GM12878 (cell line): ENCODE data around the gene MAPT. TPM values are rescaled to one million over a fixed set of nuclear protein-coding genes. Genes with fewer than 3 reads are reported as not detected.

Source experiments
- ATAC-seq: fragments of 200-7000 bp; cut with Tn5 transposase; 3 replicates; pipeline ENCODE4 v1.9.1; 2020; ENCODE audit warnings: mild to moderate bottlenecking, moderate library complexity
- BruUV-seq: library from RNA; stranded (reverse); fragments of 400-500 nt; replicated peaks from 2 replicates; lab custom pipeline; 2021; lab: Mats Ljungman, UMichigan
- CTCF ChIA-PET: fragments of 300-600 bp; sonication (Branson Sonifier 250); formaldehyde crosslinking; extraction: SDS; loops from one replicate; lab custom pipeline; 2021; ENCODE audit warnings: inconsistent platforms; lab: Yijun Ruan, JAX
- POLR2A ChIA-PET: fragments of 350-600 bp; formaldehyde crosslinking; extraction: SDS; loops from one replicate; lab custom pipeline; 2021; ENCODE audit warnings: inconsistent platforms; lab: Charles Lee
- RAD21 ChIA-PET: fragments of 300-600 bp; sonication (Branson Sonifier 250); formaldehyde crosslinking; loops from one replicate; lab custom pipeline; 2023; ENCODE audit warnings: antibody characterized with exemption; ENCODE audit not compliant: unreplicated experiment; lab: Charles Lee
- SMC1A ChIA-PET: fragments of 300-600 bp; sonication (Branson Sonifier 250); formaldehyde crosslinking; loops from one replicate; lab custom pipeline; 2023; ENCODE audit not compliant: unreplicated experiment, uncharacterized antibody; lab: Charles Lee
- DNase-seq: peaks from one replicate; pipeline ENCODE4 v3.0.0-alpha.2; 2011; ENCODE audit warnings: low read depth, low spot score
- FAIRE-seq: peaks from 3 replicates; lab custom pipeline; 2011; peaks lifted over from hg19 to GRCh38; lab: Jason Lieb, UNC
- H2AFZ ChIP-seq: 2 replicates; pipeline ENCODE4 v1.6.0; 2011; ENCODE audit warnings: low read depth, low read length, control low read depth; ENCODE audit not compliant: control insufficient read depth
- H3K27ac ChIP-seq: 2 replicates; pipeline ENCODE4 v1.5.1; 2011; ENCODE audit warnings: control low read depth; ENCODE audit not compliant: control insufficient read depth, insufficient read depth
- H3K27me3 ChIP-seq, 2 experiments: replicated peaks in 1 of 2; 2 replicates each; pipeline versions ENCODE4 v1.6.0 to v1.6.1; 2011; ENCODE audit warnings: low read length in 1 of 2; ENCODE audit not compliant: control insufficient read depth in 2 of 2, insufficient read depth in 2 of 2
- H3K36me3 ChIP-seq, 2 experiments: 2 replicates each; pipeline ENCODE4 v1.5.1; 2011; ENCODE audit warnings: low read length in 1 of 2; ENCODE audit not compliant: control insufficient read depth in 2 of 2, insufficient read depth in 2 of 2
- H3K4me1 ChIP-seq: 2 replicates; pipeline ENCODE4 v1.6.1; 2011; ENCODE audit warnings: mild to moderate bottlenecking, low read length, moderate library complexity, mixed read lengths; ENCODE audit not compliant: control insufficient read depth, insufficient read depth
- H3K4me2 ChIP-seq: 2 replicates; pipeline ENCODE4 v1.6.0; 2011; ENCODE audit warnings: control low read depth; ENCODE audit not compliant: control insufficient read depth, insufficient read depth
- H3K4me3 ChIP-seq: fragments of 200-600 bp; sonication (generic); 2 replicates; pipeline ENCODE4 v1.5.1; 2016
- H3K79me2 ChIP-seq: 2 replicates; pipeline ENCODE4 v1.6.0; 2011; ENCODE audit warnings: low read length; ENCODE audit not compliant: control insufficient read depth, insufficient read depth
- H3K9ac ChIP-seq: 2 replicates; pipeline ENCODE4 v1.8.0; 2011; ENCODE audit warnings: low read length, control low read depth, mixed read lengths; ENCODE audit not compliant: control insufficient read depth, insufficient read depth
- H3K9me3 ChIP-seq: replicated peaks from 3 replicates; pipeline ENCODE4 v1.5.1; 2011; ENCODE audit warnings: mild to moderate bottlenecking, low read length; ENCODE audit not compliant: control insufficient read depth, insufficient read depth
- H4K20me1 ChIP-seq: 2 replicates; pipeline ENCODE4 v1.6.0; 2011; ENCODE audit not compliant: control insufficient read depth, insufficient read depth
- BCLAF1 ChIP-seq: fragments of 450-650 bp; IDR thresholded peaks from 2 replicates; pipeline ENCODE4 v1.6.1; 2017; ENCODE audit warnings: antibody characterized with exemption, mild to moderate bottlenecking, moderate library complexity
- CHD1 ChIP-seq: IDR thresholded peaks from 2 replicates; pipeline ENCODE4 v1.6.1; 2012; ENCODE audit warnings: low read depth, low read length, improper control_type of control experiment
- CTCF ChIP-seq, 3 experiments: IDR thresholded peaks in 2 of 3; conservative IDR thresholded peaks in 1 of 3; 2 replicates each; pipeline ENCODE4 v1.5.1; 2011; ENCODE audit warnings: low read depth in 3 of 3, low read length in 3 of 3, mild to moderate bottlenecking in 3 of 3, control low read depth in 2 of 3, moderate library complexity in 2 of 3, inconsistent platforms in 1 of 3, mixed read lengths in 1 of 3; ENCODE audit not compliant: control insufficient read depth in 2 of 3, insufficient read depth in 1 of 3; ENCODE audit errors: extremely low read depth in 1 of 3
- HDAC2 ChIP-seq: fragments of 200-600 bp; sonication (generic); IDR thresholded peaks from 2 replicates; pipeline ENCODE4 v1.6.1; 2017
- LARP7 ChIP-seq: fragments of 450-650 bp; IDR thresholded peaks from 2 replicates; pipeline ENCODE4 v1.6.1; 2017; ENCODE audit warnings: mild to moderate bottlenecking
- POLR2A ChIP-seq: IDR thresholded peaks from 2 replicates; pipeline ENCODE4 v1.6.1; 2011; ENCODE audit warnings: low read depth, mild to moderate bottlenecking, low read length
- POLR2AphosphoS2 ChIP-seq: IDR thresholded peaks from 2 replicates; pipeline ENCODE4 v1.6.1; 2011; ENCODE audit warnings: low read depth, mild to moderate bottlenecking, low read length, improper control_type of control experiment, moderate library complexity
- RCOR1 ChIP-seq: conservative IDR thresholded peaks from 2 replicates; pipeline ENCODE4 v1.6.1; 2012; ENCODE audit warnings: low read depth, low read length, improper control_type of control experiment
- RFX5 ChIP-seq: IDR thresholded peaks from 2 replicates; pipeline ENCODE4 v1.6.1; 2011; ENCODE audit warnings: low read depth, low read length, improper control_type of control experiment
- USF2 ChIP-seq: IDR thresholded peaks from 2 replicates; pipeline ENCODE4 v1.6.1; 2011; ENCODE audit warnings: low read depth, low read length, improper control_type of control experiment, borderline replicate concordance
- WRNIP1 ChIP-seq: IDR thresholded peaks from 2 replicates; pipeline ENCODE4 v1.6.1; 2011; ENCODE audit warnings: low read depth, low read length, improper control_type of control experiment, borderline replicate concordance
- YBX1 ChIP-seq: fragments of 450-650 bp; IDR thresholded peaks from 2 replicates; pipeline ENCODE4 v1.6.1; 2016; ENCODE audit warnings: antibody characterized with exemption
- ZNF207 ChIP-seq: fragments of 450-650 bp; IDR thresholded peaks from 2 replicates; pipeline ENCODE4 v1.6.1; 2014; ENCODE audit warnings: antibody characterized with exemption, mild to moderate bottlenecking, borderline replicate concordance
- WGBS: methylation state at CpG from one replicate; pipeline ENCODE4 v1.1.6; 2016; ENCODE audit warnings: low lambda C conversion rate; ENCODE audit not compliant: insufficient replicate concordance, insufficient coverage; ENCODE audit errors: missing lambda C conversion rate; 5-methylcytosine and 5-hydroxymethylcytosine counted together
- in situ Hi-C: fragments of 300-500 bp; cut with MboI; formaldehyde crosslinking; loops from 9 replicates; pipeline ENCODE4 v1.14.3; 2018; ENCODE audit warnings: mixed read lengths
- intact Hi-C: fragments of 100-400 bp; cut with micrococcal nuclease; formaldehyde crosslinking; loops from one replicate; pipeline ENCODE4 v1.14.2; 2022; ENCODE audit not compliant: unreplicated experiment
- polyA plus RNA-seq, 11 experiments: library from polyadenylated mRNA; depleted of rRNA in 4 of 11; unstranded in 6 of 11; stranded (reverse) in 5 of 11; fragments of >200 nt; fragmentation: Nextera tagmentation in 4 of 11; fragmentation: Illumina TruSeq in 1 of 11; extraction: Ambion mirVana in 4 of 11; extraction: Trizol in 1 of 11; gene quantifications; 1 replicate in 1 of 11; 2 replicates in 10 of 11; pipeline versions ENCODE4 v1.2.1 to v1.2.3, GENCODE V29; 2011 to 2016; ENCODE audit warnings: inconsistent platforms in 2 of 11, missing spikeins in 2 of 11, low read depth in 1 of 11
- total RNA-seq, 4 experiments: library from RNA; depleted of rRNA in 3 of 4; stranded (reverse); fragments of >200 nt in 3 of 4; fragmentation: Illumina TruSeq in 1 of 4; extraction: Trizol in 1 of 4; gene quantifications; 2 replicates each; pipeline versions ENCODE4 v1.2.1 to v1.2.3, GENCODE V29; 2013 to 2021
- TF ChIP-seq, protein P1 (sequence below): fragments of 450-650 bp; IDR thresholded peaks from 2 replicates; pipeline ENCODE4 v1.6.1; 2016; ENCODE audit warnings: mild to moderate bottlenecking

The MAPT gene
- total and polyA plus RNA-seq, 10 of the 15 experiments (the other 5 are each of a cell fraction or from before 2014, with no cell fraction given): under 0.01 to 0.05 (median 0.03) TPM; not detected in 7

DNA sequence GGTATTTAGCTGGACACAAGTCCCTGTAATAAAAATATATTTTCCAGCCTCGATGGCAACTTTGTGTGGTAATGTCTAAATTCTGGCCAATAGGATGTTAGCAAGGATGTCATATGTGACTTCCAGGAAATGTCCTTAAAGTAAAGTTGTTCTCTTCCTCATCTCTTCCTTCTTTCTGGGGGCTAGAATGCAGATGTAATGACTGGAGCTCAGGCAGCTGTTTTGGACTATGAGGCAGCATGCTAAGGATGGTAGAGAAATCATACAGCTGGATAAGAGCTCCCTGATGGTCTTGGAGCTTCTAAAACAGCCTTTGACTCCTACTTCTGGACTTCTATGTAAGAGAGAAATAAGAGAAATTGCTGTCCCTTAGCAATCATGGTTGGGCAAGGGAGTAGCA lies 16.9 kb upstream of the MAPT start:
- Histone ChIP-seq H3K27me3 (peaks cover 0 to 2% of the 10 kb centered on the region in 2 experiments; a peak in 1 of 4 replicates), H3K9me3 (no peaks in the 10 kb centered on the region; the same call in 2 of the 3 replicates), H3K4me3 (no peak overlapping the region), H2AFZ (no peak overlapping the region), H3K9ac (no peak overlapping the region), H3K79me2 (no peaks in the 10 kb centered on the region), H3K27ac (no peak overlapping the region), H3K4me1 (no peaks in the 10 kb centered on the region), H3K36me3 (no peaks in the 10 kb centered on the region)
- RAD21 ChIA-PET: no interaction called here
- intact Hi-C loops (no loop called here), in situ Hi-C loops (no loop called here)
- BruUV-seq: no TSS peak
- CTCF ChIA-PET: no interaction called here
- SMC1A ChIA-PET: no interaction called here
- DNase-seq (no peak), ATAC-seq (no peak)
- TF ChIP-seq RCOR1 (no peak), BCLAF1 (no peak), POLR2AphosphoS2 (no peak), RFX5 (no peak), LARP7 (no peak), YBX1 (no peak), WRNIP1 (no peak), CTCF (IDR thresholded peaks at IDR 0.05 in 2 of 3, conservative IDR thresholded peaks at IDR 0.05 in 1 of 3; ENCODE audit: control insufficient read depth in 2 of 3, extremely low read depth in 1 of 3, insufficient read depth in 1 of 3, low read depth in 3 of 3, low read length in 3 of 3) (no peak), CHD1 (no peak), USF2 (no peak), ZNF207 (no peak), HDAC2 (no peak), POLR2A (no peak)
- TF ChIP-seq, protein P1, sequence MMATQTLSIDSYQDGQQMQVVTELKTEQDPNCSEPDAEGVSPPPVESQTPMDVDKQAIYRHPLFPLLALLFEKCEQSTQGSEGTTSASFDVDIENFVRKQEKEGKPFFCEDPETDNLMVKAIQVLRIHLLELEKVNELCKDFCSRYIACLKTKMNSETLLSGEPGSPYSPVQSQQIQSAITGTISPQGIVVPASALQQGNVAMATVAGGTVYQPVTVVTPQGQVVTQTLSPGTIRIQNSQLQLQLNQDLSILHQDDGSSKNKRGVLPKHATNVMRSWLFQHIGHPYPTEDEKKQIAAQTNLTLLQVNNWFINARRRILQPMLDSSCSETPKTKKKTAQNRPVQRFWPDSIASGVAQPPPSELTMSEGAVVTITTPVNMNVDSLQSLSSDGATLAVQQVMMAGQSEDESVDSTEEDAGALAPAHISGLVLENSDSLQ: no peak
- TF ChIP-seq, all 136 proteins: peak for 0
- POLR2A ChIA-PET: no interaction called here
- no peak for FAIRE-seq
- 0% methylated on average over 1 of the region's 1 CpG for WGBS
- no peak overlapping the region for H3K4me2 ChIP-seq
- no peaks in the 10 kb centered on the region for H4K20me1 ChIP-seq
